ENCODE results near the gene PAH. TPM values are rescaled to one million over a fixed set of nuclear protein-coding genes. Genes with fewer than 3 reads are reported as not detected.

The PAH gene
- total and polyA plus RNA-seq, 2 of the 4 experiments (the other 2 are of a cell fraction): not detected

- in situ Hi-C loops (cut with MboI; ENCODE audit: low sequenced_read_pairs): no loop called here
- CTCF ChIA-PET: no interaction called here
These were observed 119.5 kb downstream of the PAH start for GRCh38 chr12:102797528-102797927.

More at GRCh38 chr12:102797528-102797927, 119.5 kb downstream of the PAH start:
- dilution Hi-C loops (cut with HindIII; ENCODE audit: low sequenced_read_pairs, unreplicated experiment) (no loop called here), intact Hi-C loops (cut with micrococcal nuclease) (no loop called here)
- Histone ChIP-seq H2BK5ac (ENCODE audit: low read depth, low read length, poor library complexity, severe bottlenecking) (no peak overlapping the region), H2AFZ (replicated peaks; ENCODE audit: low read length, poor library complexity) (no peak overlapping the region), H3K4me3 (ENCODE audit: insufficient read depth, low read depth, low read length) (no peak overlapping the region), H3K14ac (replicated peaks; ENCODE audit: low read depth, low read length) (no peak overlapping the region), H3K4me2 (ENCODE audit: low read depth, low read length) (no peak overlapping the region), H2BK20ac (ENCODE audit: low read depth, low read length) (no peak overlapping the region), H3K27me3 (ENCODE audit: control insufficient read depth, insufficient read depth, low read length) (no peaks in the 10 kb centered on the region), H2AK5ac (ENCODE audit: low read depth, low read length) (no peak overlapping the region), H2BK120ac (ENCODE audit: low read depth, low read length) (no peak overlapping the region), H3K79me1 (ENCODE audit: low read depth in 1 of 2, low read length in 2 of 2) (no peaks in the 10 kb centered on the region), H3K4me1 (ENCODE audit: control insufficient read depth, insufficient read depth, low read length) (no peaks in the 10 kb centered on the region), H3K9me1 (ENCODE audit: insufficient read depth, low read length) (no peaks in the 10 kb centered on the region), H3K9ac (ENCODE audit: low read depth, low read length) (no peak overlapping the region), H3K18ac (ENCODE audit: low read depth, low read length) (no peak overlapping the region), H2BK15ac (ENCODE audit: low read depth, low read length) (no peak overlapping the region), H4K5ac (ENCODE audit: low read depth, low read length) (no peak overlapping the region), H3K56ac (ENCODE audit: extremely low read depth, insufficient read depth, low read length) (no peak overlapping the region), H3K27ac (ENCODE audit: insufficient read depth, low read length) (no peak overlapping the region), H4K20me1 (ENCODE audit: insufficient read depth, low read length) (no peaks in the 10 kb centered on the region), H3K9me3 (ENCODE audit: control insufficient read depth, insufficient read depth, low read length) (no peaks in the 10 kb centered on the region), H3K36me3 (ENCODE audit: control insufficient read depth, insufficient read depth, low read length) (no peaks in the 10 kb centered on the region), H3K4ac (ENCODE audit: low read depth, low read length) (no peak overlapping the region), H4K8ac (ENCODE audit: low read depth in 2 of 2, low read length in 2 of 2) (no peak overlapping the region), H4K91ac (ENCODE audit: insufficient read depth, low read depth, low read length) (no peak overlapping the region), H3K23ac (ENCODE audit: low read depth, low read length) (no peak overlapping the region), H2AK9ac (replicated peaks; ENCODE audit: low read depth, low read length, poor library complexity) (no peak overlapping the region)
- TF ChIP-seq POLR2A (IDR thresholded peaks at IDR 0.05; ENCODE audit: low read depth, low read length): no peak
- TF ChIP-seq FOS (IDR thresholded peaks at IDR 0.05; ENCODE audit: low read depth, low read length): no peak
- no peak for TF ChIP-seq RAD21 (IDR thresholded peaks at IDR 0.05; ENCODE audit: low read length)
- TF ChIP-seq BHLHE40 (IDR thresholded peaks at IDR 0.05; ENCODE audit: low read depth, low read length): no peak
- TF ChIP-seq MXI1 (IDR thresholded peaks at IDR 0.05; ENCODE audit: borderline replicate concordance, low read depth, low read length): no peak
- TF ChIP-seq ELK1 (IDR thresholded peaks at IDR 0.05; ENCODE audit: borderline replicate concordance, low read depth, low read length): no peak
- no peak for TF ChIP-seq CTCF (conservative IDR thresholded peaks at IDR 0.05; ENCODE audit: low read depth, low read length)
- no peak for TF ChIP-seq RFX5 (IDR thresholded peaks at IDR 0.05; ENCODE audit: low read depth, low read length)
- TF ChIP-seq RCOR1 (IDR thresholded peaks at IDR 0.05; ENCODE audit: insufficient replicate concordance, low read length): no peak
- no peak for TF ChIP-seq NFE2L2 (IDR thresholded peaks at IDR 0.05; ENCODE audit: low read depth, low read length)
- no peak for TF ChIP-seq SMC3 (IDR thresholded peaks at IDR 0.05; ENCODE audit: low read depth, low read length)
- ATAC-seq (ENCODE audit: low read depth) (no peak), DNase-seq (no peak)
- WGBS, 2 experiments (ENCODE audit: extremely low coverage in 2 of 2, insufficient read length in 1 of 2): no CpG with 5 or more reads among the region's 5 CpGs
- POLR2A ChIA-PET (ENCODE audit: unreplicated experiment): no interaction called here
- no TSS peak for BruUV-seq (replicated peaks)

Data from IMR-90 (cell line).